GM12864 (cell line): ENCODE measurements around the gene PROK1.
"Not testable (repeated sequence)": the region's sequence is repeated elsewhere in the genome, so short reads cannot be mapped to it uniquely, and the experiment has no call there.

Experiments
- DNase-seq: peaks from one replicate; pipeline ENCODE4 v3.0.0-alpha.2; 2011; ENCODE audit warnings: low read depth
- H3K4me3 ChIP-seq: 2 replicates; pipeline ENCODE4 v1.5.1; 2011; ENCODE audit warnings: mild to moderate bottlenecking, low read depth, low read length, control low read depth
- CTCF ChIP-seq: IDR thresholded peaks from 2 replicates; pipeline ENCODE4 v1.5.1; 2011; ENCODE audit warnings: low read depth, mild to moderate bottlenecking, moderate library complexity, low read length, control low read depth, inconsistent platforms; ENCODE audit errors: missing control alignments

The PROK1 gene

GRCh38 chr1:110450929-110451328, at the start of gene PROK1:
PROK1 (plus strand) TSS chr1:110451149; CDS start chr1:110451217, 68 bp downstream.
- H3K4me3 ChIP-seq, result no peak within 1 kb of the TSS
- TF ChIP-seq CTCF, result no peak
- no peak for DNase-seq

- no peak for TF ChIP-seq CTCF
- no peak for DNase-seq
These were observed 47.1 kb upstream of the PROK1 start for GRCh38 chr1:110403805-110404204.

GRCh38 chr1:110404401-110404800, 46.5 kb upstream of the PROK1 start:
- no peak for TF ChIP-seq CTCF
- no peak for DNase-seq
- H3K4me3 ChIP-seq, result no peak overlapping the region

More at GRCh38 chr1:110403805-110404204, 47.1 kb upstream of the PROK1 start:
- H3K4me3 ChIP-seq, result no peak overlapping the region

GRCh38 chr1:110406407-110406806, 44.5 kb upstream of the PROK1 start:
- peak overlapping the region; percentile 71 for H3K4me3 ChIP-seq
- DNase-seq, result not testable (repeated sequence)

- peak within 1 kb of the TSS; percentile 71 for H3K4me3 ChIP-seq
- no peak for TF ChIP-seq CTCF
- peak; percentile 87 for DNase-seq
These were observed 43.4 kb upstream of the PROK1 start, which contains the start of gene LAMTOR5 for GRCh38 chr1:110407260-110408210. LAMTOR5 (minus strand) TSS chr1:110407694; CDS start chr1:110407620, 74 bp downstream.

GRCh38 chr1:110408488-110408887, 42.5 kb upstream of the PROK1 start:
- H3K4me3 ChIP-seq, result peak overlapping the region; percentile 71; the same call in 1 of the 2 replicates
- DNase-seq, result no peak
- TF ChIP-seq CTCF, result no peak

- H3K4me3 ChIP-seq, result no peak overlapping the region
- no peak for DNase-seq
- TF ChIP-seq CTCF, result no peak
These were observed 41.6 kb upstream of the PROK1 start for GRCh38 chr1:110409316-110409715.
